GM19452 (cell line): Measurements from ENCODE around the gene CHADL.
"Not testable (repeated sequence)": the region's sequence is repeated elsewhere in the genome, so short reads cannot be mapped to it uniquely, and the experiment has no call there.

Experiments
- ATAC-seq: cut with Tn5 transposase; IDR thresholded peaks from one replicate; pipeline ENCODE4 v1.9.1; 2021; ENCODE audit not compliant: unreplicated experiment

CHADL gene

DNA sequence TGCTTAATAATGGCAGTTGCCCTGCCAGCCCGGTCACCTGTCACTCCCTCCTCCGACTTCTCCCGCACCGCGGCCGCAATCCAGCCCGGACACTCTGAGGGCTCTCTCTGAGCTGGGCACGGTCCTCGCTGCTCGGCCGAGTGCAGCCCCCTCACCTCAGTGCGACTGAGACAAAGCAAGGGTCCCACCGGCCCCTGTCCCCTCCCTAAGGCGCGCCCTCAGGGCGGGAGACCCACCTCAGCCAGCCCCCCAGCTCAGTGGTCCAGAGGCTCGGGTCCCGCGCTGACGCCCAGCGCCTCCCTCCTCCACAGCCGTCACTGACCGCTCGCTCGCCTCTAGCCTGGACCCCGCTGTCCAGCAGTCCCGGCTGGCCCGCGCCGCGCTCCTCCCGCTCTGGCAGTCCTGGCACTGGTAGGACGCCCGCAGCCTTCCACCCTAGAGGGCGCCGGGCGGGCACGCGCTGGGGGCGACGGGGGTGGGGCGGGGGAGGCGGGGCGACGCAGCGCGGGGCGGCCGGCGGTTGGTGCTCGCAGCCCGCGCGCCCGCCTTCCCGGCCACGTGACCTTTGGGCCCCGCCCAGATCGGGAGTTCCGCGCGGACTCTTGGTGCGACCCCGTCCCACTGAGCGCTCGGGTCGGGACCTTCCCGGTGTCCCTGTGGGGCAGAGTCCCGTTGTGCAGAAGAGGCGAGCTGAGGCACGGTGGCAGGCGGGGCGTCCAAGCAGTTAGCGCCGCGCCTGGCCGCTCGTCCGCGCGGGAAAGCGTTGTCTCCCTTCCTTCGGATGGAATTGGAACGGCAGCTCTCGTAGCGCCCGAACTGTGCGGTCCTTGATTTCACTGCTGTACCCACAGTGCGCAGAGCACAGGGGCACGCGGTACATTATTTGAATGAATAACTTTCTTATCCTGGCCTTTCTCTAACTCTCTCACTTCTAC is 43.4 kb downstream of the CHADL start:
- peak; percentile 62 for ATAC-seq

GRCh38 chr22:41193829-41194228 is 46.9 kb downstream of the CHADL start:
- no peak for ATAC-seq

DNA sequence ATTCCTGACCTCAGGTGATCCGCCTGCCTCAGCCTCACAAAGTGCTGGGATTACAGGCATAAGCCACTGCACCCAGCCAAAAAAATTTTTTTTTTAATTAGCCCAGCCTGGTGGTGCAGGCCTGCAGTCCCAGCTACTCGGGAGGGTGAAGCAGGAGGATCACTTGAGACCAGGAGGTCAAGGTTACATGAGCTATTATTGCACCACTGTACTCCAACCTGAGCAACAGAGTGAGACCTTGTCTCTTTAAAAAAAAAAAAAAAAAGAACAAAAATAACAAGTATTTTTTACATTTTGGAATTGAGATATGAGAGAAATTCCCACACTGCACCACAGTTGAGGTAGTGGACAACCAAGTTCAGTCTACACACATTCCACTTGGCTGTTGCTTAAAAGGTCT is 49.3 kb downstream of the CHADL start:
- no peak for ATAC-seq

- ATAC-seq, result no peak
These were observed 56.1 kb downstream of the CHADL start for GRCh38 chr22:41184679-41185078.

DNA sequence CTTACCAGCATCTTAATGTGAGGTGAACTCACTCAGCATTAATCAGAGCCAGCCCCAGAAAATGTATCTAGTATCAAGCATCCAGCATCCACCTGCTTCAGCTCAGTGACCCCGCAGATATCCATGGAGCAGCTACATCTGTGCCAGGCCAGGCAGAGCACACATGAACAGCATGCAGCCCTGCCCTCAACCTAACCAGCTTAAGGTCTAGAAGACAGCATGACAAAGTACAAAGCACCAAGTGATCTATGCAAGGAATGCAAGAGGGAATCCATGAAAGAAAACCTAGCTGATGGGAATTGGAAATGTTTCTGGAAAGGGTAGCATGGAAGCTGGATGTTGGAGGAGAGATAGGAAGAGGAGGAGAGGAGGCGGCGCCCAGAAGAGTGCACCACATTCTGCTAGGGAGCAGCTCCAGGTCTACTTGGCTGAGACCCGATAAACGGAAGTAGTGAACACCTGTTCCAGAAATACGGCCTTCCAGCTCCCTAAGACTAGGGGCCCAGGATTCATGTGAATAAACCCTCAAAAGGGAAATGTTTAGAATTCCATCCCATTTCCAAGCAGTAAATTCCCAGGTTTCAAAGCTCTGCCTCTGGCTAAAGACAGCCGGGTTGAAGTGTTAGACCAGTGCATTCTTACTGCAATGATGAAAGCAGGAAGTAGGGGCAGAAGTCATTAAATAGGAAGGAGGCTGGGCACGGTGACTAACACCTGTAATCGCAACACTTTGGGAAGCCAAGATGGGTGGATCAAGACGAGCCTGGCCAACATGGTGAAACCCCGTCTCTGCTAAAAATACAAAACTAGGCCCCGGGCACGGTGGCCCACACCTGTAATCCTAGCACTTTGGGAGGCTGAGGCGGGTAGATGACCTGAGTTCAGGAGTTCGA is 59.1 kb downstream of the CHADL start:
- no peak for ATAC-seq

- ATAC-seq, result no peak
These were observed 59.8 kb downstream of the CHADL start for GRCh38 chr22:41180926-41181325.

- not testable (repeated sequence) for ATAC-seq
These were observed 60.4 kb downstream of the CHADL start for GRCh38 chr22:41180362-41180761.
